ENCODE results near the gene C1QTNF2.

The C1QTNF2 gene

DNA sequence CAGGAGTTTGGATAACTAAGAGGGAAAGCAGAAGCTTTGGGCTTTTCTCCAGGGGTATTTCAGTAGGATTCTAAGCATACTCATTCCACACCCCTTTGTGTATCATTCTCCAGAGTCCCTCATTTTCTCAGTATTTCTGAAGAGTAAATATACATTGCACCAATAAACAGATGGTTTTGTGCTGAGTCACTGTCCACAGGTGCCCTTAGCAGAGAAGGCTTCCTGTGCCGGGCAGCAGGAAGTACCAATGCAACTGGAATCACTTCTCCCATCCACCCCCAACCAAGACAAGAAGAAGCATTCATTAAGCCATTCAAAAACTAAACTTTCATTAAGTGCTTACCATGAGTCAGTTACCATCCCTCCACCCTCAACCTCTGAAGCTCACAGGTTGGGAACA, 54.5 kb downstream of the C1QTNF2 start:
- no peak overlapping the region for H3K23ac ChIP-seq (ENCODE audit: low read depth, low read length, poor library complexity)
- H4K91ac ChIP-seq (ENCODE audit: low read depth, low read length, poor library complexity), result no peak overlapping the region
- H2AFZ ChIP-seq (ENCODE audit: low read length), result peak overlapping the region; percentile 70
- H3K4ac ChIP-seq (ENCODE audit: low read length), result no peak overlapping the region
- no peak overlapping the region for H2BK15ac ChIP-seq (ENCODE audit: low read length)
- H3K9me3 ChIP-seq (replicated peaks in 1 of 2; ENCODE audit: control insufficient read depth in 2 of 2, insufficient read depth in 1 of 2, low read depth in 1 of 2, low read length in 2 of 2), result no peaks in the 10 kb centered on the region
- peaks cover 2 to 7% of the 10 kb centered on the region in 2 donors for H3K4me1 ChIP-seq (ENCODE audit: control insufficient read depth in 2 of 2, insufficient read depth in 1 of 2, low read depth in 1 of 2, low read length in 2 of 2)
- H2BK120ac ChIP-seq (ENCODE audit: low read depth, low read length), result no peak overlapping the region
- no peak for DNase-seq (ENCODE audit: low spot score)
- no peak overlapping the region for H3K4me2 ChIP-seq (ENCODE audit: insufficient read depth, low read length, poor library complexity, severe bottlenecking)
- no peak overlapping the region for H2BK5ac ChIP-seq (ENCODE audit: low read length)
- no peaks in the 10 kb centered on the region for H3K27me3 ChIP-seq (ENCODE audit: control insufficient read depth in 3 of 3, insufficient read depth in 3 of 3, low read depth in 1 of 3, low read length in 3 of 3)
- WGBS, 2 donors (ENCODE audit: extremely low coverage in 2 of 2, insufficient read length in 2 of 2, insufficient replicate concordance in 1 of 2), result no CpG with 5 or more reads among the region's 1 CpG
- no peak overlapping the region for H3K9ac ChIP-seq (ENCODE audit: low read depth, low read length, poor library complexity)
- no peak overlapping the region for H2AK5ac ChIP-seq (ENCODE audit: low read depth, low read length)
- no peak overlapping the region for H3K18ac ChIP-seq (ENCODE audit: low read length)
- H3K14ac ChIP-seq (ENCODE audit: low read length), result no peak overlapping the region
- no peak overlapping the region for H2BK12ac ChIP-seq (ENCODE audit: low read length)
- no peak overlapping the region for H4K8ac ChIP-seq (ENCODE audit: low read depth, low read length)
- H3K27ac ChIP-seq (replicated peaks; ENCODE audit: low read length), result no peak overlapping the region
- no peak overlapping the region for H3K4me3 ChIP-seq (ENCODE audit: low read length in 2 of 2)
- H3K36me3 ChIP-seq (replicated peaks in 1 of 2; ENCODE audit: control insufficient read depth in 2 of 2, insufficient read depth in 2 of 2, low read length in 2 of 2), result no peaks in the 10 kb centered on the region
- peaks cover 2% of the 10 kb centered on the region for H3K79me1 ChIP-seq (ENCODE audit: low read depth, low read length)

DNA sequence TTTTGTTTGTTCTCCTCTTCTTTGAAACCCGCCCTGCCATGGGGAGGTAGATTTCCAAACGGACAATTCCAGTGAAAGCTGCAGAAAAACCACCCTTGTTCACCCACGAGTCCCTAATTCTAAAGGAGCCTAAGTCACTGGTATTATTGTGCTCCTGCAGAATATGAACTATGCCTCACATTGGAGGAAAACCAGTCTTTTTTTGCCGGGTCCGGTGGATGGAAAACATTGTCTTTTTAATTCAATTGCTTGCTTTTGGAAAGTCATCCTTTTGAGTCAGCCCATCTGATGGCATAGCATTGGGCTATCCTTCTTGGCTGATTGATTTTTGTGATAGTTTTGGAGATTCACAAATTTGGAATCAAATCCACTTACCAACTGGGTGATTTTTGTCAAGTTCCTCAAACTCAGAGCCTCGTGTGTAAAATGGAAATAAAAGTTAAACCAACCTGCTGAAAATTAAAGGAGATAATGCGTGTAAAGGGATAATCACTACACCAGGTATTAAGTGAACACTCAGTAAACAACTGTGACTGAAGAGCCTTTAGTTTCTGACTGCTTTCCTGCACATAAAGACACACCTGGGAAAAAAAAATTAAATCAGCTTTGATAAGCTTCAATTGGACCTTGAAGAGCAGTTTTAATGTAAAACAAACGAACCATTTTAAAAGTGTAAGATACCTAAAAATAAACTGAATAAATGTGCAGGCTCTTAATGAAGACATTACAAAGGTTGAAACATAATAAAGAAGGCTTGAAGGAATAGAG, 57.3 kb downstream of the C1QTNF2 start:
- DNase-seq (ENCODE audit: low spot score), result no peak
- H3K4me3 ChIP-seq (ENCODE audit: low read length in 2 of 2), result peak overlapping the region; percentile 83 to 92
- H2BK15ac ChIP-seq (ENCODE audit: low read length), result no peak overlapping the region
- H3K9ac ChIP-seq (ENCODE audit: low read depth, low read length, poor library complexity), result no peak overlapping the region
- H3K79me1 ChIP-seq (ENCODE audit: low read depth, low read length), result peaks cover 2% of the 10 kb centered on the region
- no peak overlapping the region for H3K4ac ChIP-seq (ENCODE audit: low read length)
- peak overlapping the region; percentile 99 for H2AFZ ChIP-seq (ENCODE audit: low read length)
- no peak overlapping the region for H3K14ac ChIP-seq (ENCODE audit: low read length)
- peaks cover 9 to 25% of the 10 kb centered on the region in 2 donors for H3K36me3 ChIP-seq (replicated peaks in 1 of 2; ENCODE audit: control insufficient read depth in 2 of 2, insufficient read depth in 2 of 2, low read length in 2 of 2)
- H3K4me1 ChIP-seq (ENCODE audit: control insufficient read depth in 2 of 2, insufficient read depth in 1 of 2, low read depth in 1 of 2, low read length in 2 of 2), result peaks cover 4 to 10% of the 10 kb centered on the region in 2 donors
- H2BK120ac ChIP-seq (ENCODE audit: low read depth, low read length), result no peak overlapping the region
- H3K27ac ChIP-seq (replicated peaks; ENCODE audit: low read length), result no peak overlapping the region
- no peak overlapping the region for H2AK5ac ChIP-seq (ENCODE audit: low read depth, low read length)
- H2BK5ac ChIP-seq (ENCODE audit: low read length), result no peak overlapping the region
- no peaks in the 10 kb centered on the region for H3K27me3 ChIP-seq (ENCODE audit: control insufficient read depth in 3 of 3, insufficient read depth in 3 of 3, low read depth in 1 of 3, low read length in 3 of 3)
- peak overlapping the region; percentile 75 for H3K4me2 ChIP-seq (ENCODE audit: insufficient read depth, low read length, poor library complexity, severe bottlenecking)
- no peaks in the 10 kb centered on the region for H3K9me3 ChIP-seq (replicated peaks in 1 of 2; ENCODE audit: control insufficient read depth in 2 of 2, insufficient read depth in 1 of 2, low read depth in 1 of 2, low read length in 2 of 2)
- no peak overlapping the region for H3K18ac ChIP-seq (ENCODE audit: low read length)
- no peak overlapping the region for H4K8ac ChIP-seq (ENCODE audit: low read depth, low read length)
- no peak overlapping the region for H4K91ac ChIP-seq (ENCODE audit: low read depth, low read length, poor library complexity)
- no peak overlapping the region for H3K23ac ChIP-seq (ENCODE audit: low read depth, low read length, poor library complexity)
- no peak overlapping the region for H2BK12ac ChIP-seq (ENCODE audit: low read length)
- no CpG with 5 or more reads among the region's 8 CpGs for WGBS, 2 donors (ENCODE audit: extremely low coverage in 2 of 2, insufficient read length in 2 of 2, insufficient replicate concordance in 1 of 2)

DNA sequence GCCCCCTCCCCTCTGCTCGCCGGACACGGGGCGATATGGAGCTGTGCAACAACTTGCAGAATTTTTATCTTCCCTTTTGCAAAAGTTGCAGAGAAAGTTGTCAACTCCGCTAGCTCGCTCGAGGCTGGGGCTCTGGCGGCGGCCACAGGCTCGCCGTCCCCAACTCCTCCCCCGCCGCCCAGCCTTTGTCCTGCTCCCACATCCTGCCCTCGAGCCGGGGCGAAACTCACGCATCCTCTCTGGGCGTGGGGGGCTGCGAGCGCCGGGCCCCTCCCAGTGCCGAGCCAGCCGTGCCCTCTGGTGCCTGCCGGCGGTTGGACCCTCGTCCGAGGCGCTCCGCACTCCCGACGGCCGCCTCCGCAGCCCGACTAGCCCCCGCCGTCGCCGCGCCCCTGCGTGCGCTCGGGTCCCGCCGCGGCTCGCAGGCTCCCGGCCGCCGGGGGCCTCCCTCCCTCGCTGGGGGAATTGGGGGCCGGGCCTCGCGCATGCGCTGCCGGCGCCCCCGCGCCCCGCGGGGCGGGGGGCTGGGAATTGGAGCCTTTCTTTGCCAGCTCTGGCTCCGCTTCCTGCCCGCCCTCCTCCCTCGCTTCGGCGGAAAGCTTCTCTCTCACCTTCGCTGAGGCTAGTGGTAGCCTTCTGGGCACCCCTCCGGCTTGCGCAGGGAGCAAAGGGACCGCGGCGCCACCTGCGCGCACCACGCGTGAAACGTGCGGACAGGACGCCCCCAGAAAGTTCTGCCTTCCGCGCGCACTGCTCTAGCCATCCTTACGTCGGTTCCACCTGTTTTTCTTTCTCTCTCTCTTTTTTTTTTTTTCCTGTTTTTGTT, 58.1 kb downstream of the C1QTNF2 start, which contains the start of gene CCNJL:
Gene CCNJL, minus strand, starts transcription at position 431 of the 826 bp plus-strand sequence. CDS start 641 bp downstream, outside the sequence.
- Histone ChIP-seq H3K9ac (ENCODE audit: low read depth, low read length, poor library complexity) (peak within 1 kb of the TSS; percentile 98), H4K91ac (ENCODE audit: low read depth, low read length, poor library complexity) (no peak within 1 kb of the TSS), H3K4ac (ENCODE audit: low read length) (no peak within 1 kb of the TSS), H2BK15ac (ENCODE audit: low read length) (peak within 1 kb of the TSS; percentile 76), H2BK120ac (ENCODE audit: low read depth, low read length) (no peak within 1 kb of the TSS), H3K27ac (replicated peaks; ENCODE audit: low read length) (peak within 1 kb of the TSS; percentile 69), H3K4me3 (ENCODE audit: low read length in 2 of 2) (peak within 1 kb of the TSS; percentile 92 to 97), H2AK5ac (ENCODE audit: low read depth, low read length) (peak within 1 kb of the TSS; percentile 23), H3K9me3 (replicated peaks in 1 of 2; ENCODE audit: control insufficient read depth in 2 of 2, insufficient read depth in 1 of 2, low read depth in 1 of 2, low read length in 2 of 2) (no peaks in the 10 kb centered on the region), H2BK5ac (ENCODE audit: low read length) (peak within 1 kb of the TSS; percentile 84), H3K4me1 (ENCODE audit: control insufficient read depth in 2 of 2, insufficient read depth in 1 of 2, low read depth in 1 of 2, low read length in 2 of 2) (peaks cover 4 to 10% of the 10 kb centered on the region in 2 donors), H3K36me3 (replicated peaks in 1 of 2; ENCODE audit: control insufficient read depth in 2 of 2, insufficient read depth in 2 of 2, low read length in 2 of 2) (peaks cover 9 to 32% of the 10 kb centered on the region in 2 donors), H3K79me1 (ENCODE audit: low read depth, low read length) (peaks cover 2% of the 10 kb centered on the region), H3K27me3 (ENCODE audit: control insufficient read depth in 3 of 3, insufficient read depth in 3 of 3, low read depth in 1 of 3, low read length in 3 of 3) (no peaks in the 10 kb centered on the region), H4K8ac (ENCODE audit: low read depth, low read length) (no peak within 1 kb of the TSS), H3K14ac (ENCODE audit: low read length) (peak within 1 kb of the TSS; percentile 85), H3K4me2 (ENCODE audit: insufficient read depth, low read length, poor library complexity, severe bottlenecking) (peak within 1 kb of the TSS; percentile 75), H3K23ac (ENCODE audit: low read depth, low read length, poor library complexity) (peak within 1 kb of the TSS; percentile 90), H2AFZ (ENCODE audit: low read length) (peak within 1 kb of the TSS; percentile 99), H3K18ac (ENCODE audit: low read length) (peak within 1 kb of the TSS; percentile 100), H2BK12ac (ENCODE audit: low read length) (peak within 1 kb of the TSS; percentile 80)
- DNase-seq (ENCODE audit: low spot score), result peak; percentile 89
- WGBS, 2 donors (ENCODE audit: extremely low coverage in 2 of 2, insufficient read length in 2 of 2, insufficient replicate concordance in 1 of 2), result no CpG with 5 or more reads among the region's 84 CpGs
